ENCODE results near the gene BTBD2. TPM values are rescaled to one million over a fixed set of nuclear protein-coding genes. Genes with fewer than 3 reads are reported as not detected.

The BTBD2 gene
- total and polyA plus RNA-seq, 2 donors = 18.0 to 36.9 TPM

DNA sequence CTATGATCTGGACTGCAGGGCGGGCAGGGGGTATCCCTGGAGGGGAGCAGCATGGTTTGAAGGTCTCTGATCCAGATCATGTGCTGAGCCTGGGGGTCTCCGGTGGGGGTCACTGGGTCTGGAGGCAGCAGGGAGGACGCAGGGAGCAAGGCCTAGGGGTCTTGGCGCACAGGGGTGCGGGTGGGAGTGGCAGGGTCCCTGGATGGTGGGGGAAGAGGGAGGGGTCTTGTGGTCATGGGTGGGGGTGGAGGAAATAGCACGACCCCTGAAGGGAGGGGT lies 1.9 kb downstream of the BTBD2 start:
- no peak for DNase-seq (ENCODE audit: low read depth in 6 of 9, low spot score in 9 of 9)
- H3K27me3 ChIP-seq (ENCODE audit: control insufficient read depth in 2 of 2, insufficient read depth in 1 of 2, low read length in 1 of 2) = no peaks in the 10 kb centered on the region
- no peak overlapping the region for H3K4me3 ChIP-seq (ENCODE audit: low read length in 2 of 2)
- WGBS = 95% methylated on average over 6 of the region's 6 CpGs
- H3K36me3 ChIP-seq (ENCODE audit: control insufficient read depth in 2 of 2, insufficient read depth in 2 of 2, low read length in 1 of 2) = peaks cover 0 to 18% of the 10 kb centered on the region in 2 donors
- H3K9me3 ChIP-seq (ENCODE audit: control insufficient read depth in 2 of 2, insufficient read depth in 1 of 2, low read length in 1 of 2) = peaks cover 0 to 2% of the 10 kb centered on the region in 2 donors
- H3K27ac ChIP-seq (ENCODE audit: low read depth in 1 of 2, low read length in 1 of 2) = no peak overlapping the region
- peaks cover 8 to 21% of the 10 kb centered on the region in 2 donors for H3K4me1 ChIP-seq (ENCODE audit: control insufficient read depth in 2 of 2, insufficient read depth in 2 of 2, low read length in 2 of 2)

DNA sequence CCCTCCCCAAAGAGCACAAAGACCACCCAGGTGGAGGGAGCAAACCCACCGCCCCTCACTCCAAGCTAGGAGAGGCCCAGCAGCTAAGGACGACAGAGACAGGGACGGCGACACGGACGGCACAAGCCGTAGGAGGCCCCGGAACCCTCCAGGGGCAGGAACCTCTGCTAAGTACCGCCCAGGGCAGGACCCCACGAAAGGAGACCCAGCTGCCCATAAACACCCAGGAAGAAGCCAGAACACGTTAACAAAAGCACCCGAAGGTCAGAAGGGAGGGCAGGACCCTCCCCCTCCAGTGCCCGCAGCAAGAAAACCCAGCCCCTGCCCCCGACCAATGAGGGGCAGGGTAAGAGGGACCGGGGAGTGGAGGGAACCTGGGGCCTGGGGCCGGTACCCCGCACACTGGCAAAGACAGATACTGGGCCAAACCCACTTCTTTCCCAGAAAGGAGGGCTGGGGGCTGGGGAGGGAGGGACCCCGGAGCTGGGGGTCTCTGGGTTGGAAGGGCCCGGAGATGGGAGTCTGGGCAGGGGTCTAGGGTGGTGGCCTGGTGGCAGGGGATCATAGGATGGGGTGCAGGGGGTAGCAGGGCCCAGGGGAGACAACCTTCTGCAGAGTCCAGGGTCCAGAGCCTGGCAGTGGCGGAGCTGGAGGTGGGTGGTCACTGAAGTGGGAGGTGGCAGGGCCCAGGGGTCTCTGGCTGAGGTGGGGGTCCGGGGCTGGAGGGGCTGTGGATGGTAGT lies 2.4 kb downstream of the BTBD2 start:
- Histone ChIP-seq H3K27me3 (ENCODE audit: control insufficient read depth in 2 of 2, insufficient read depth in 1 of 2, low read length in 1 of 2) (no peaks in the 10 kb centered on the region), H3K4me1 (ENCODE audit: control insufficient read depth in 2 of 2, insufficient read depth in 2 of 2, low read length in 2 of 2) (peaks cover 8 to 21% of the 10 kb centered on the region in 2 donors), H3K4me3 (ENCODE audit: low read length in 2 of 2) (no peak overlapping the region), H3K36me3 (ENCODE audit: control insufficient read depth in 2 of 2, insufficient read depth in 2 of 2, low read length in 1 of 2) (peaks cover 0 to 18% of the 10 kb centered on the region in 2 donors), H3K27ac (ENCODE audit: low read depth in 1 of 2, low read length in 1 of 2) (no peak overlapping the region), H3K9me3 (ENCODE audit: control insufficient read depth in 2 of 2, insufficient read depth in 1 of 2, low read length in 1 of 2) (peaks cover 0 to 2% of the 10 kb centered on the region in 2 donors)
- WGBS = 98% methylated on average over 21 of the region's 21 CpGs
- DNase-seq (ENCODE audit: low read depth in 6 of 9, low spot score in 9 of 9) = no peak

DNA sequence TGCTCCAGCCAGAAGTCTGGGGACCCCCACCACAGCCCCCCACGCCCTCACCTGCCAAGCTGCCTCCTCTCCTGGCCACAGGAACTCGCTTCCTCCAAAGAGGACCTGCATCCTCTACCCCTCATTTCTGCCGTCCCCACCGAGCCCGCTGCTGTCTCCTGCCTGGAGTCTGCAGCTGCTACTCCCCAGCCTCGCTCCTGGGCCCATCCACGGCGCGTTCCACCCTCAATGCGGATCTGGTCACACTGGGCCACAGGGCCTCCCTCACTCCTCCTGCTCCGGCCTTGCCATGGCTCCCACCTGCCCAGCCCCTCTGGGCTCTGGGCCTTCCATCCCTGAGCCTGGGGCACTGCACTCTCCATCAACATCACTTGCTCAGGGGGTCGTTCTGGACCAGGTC lies 4.3 kb downstream of the BTBD2 start:
- DNase-seq (ENCODE audit: low read depth in 6 of 9, low spot score in 9 of 9) = no peak
- Histone ChIP-seq H3K4me3 (ENCODE audit: low read length in 2 of 2) (no peak overlapping the region), H3K27me3 (ENCODE audit: control insufficient read depth in 2 of 2, insufficient read depth in 1 of 2, low read length in 1 of 2) (no peaks in the 10 kb centered on the region), H3K9me3 (ENCODE audit: control insufficient read depth in 2 of 2, insufficient read depth in 1 of 2, low read length in 1 of 2) (peaks cover 0 to 2% of the 10 kb centered on the region in 2 donors), H3K36me3 (ENCODE audit: control insufficient read depth in 2 of 2, insufficient read depth in 2 of 2, low read length in 1 of 2) (peaks cover 0 to 18% of the 10 kb centered on the region in 2 donors), H3K27ac (ENCODE audit: low read depth in 1 of 2, low read length in 1 of 2) (no peak overlapping the region), H3K4me1 (ENCODE audit: control insufficient read depth in 2 of 2, insufficient read depth in 2 of 2, low read length in 2 of 2) (peaks cover 8 to 16% of the 10 kb centered on the region in 2 donors)
- WGBS = 97% methylated on average over 12 of the region's 12 CpGs

DNA sequence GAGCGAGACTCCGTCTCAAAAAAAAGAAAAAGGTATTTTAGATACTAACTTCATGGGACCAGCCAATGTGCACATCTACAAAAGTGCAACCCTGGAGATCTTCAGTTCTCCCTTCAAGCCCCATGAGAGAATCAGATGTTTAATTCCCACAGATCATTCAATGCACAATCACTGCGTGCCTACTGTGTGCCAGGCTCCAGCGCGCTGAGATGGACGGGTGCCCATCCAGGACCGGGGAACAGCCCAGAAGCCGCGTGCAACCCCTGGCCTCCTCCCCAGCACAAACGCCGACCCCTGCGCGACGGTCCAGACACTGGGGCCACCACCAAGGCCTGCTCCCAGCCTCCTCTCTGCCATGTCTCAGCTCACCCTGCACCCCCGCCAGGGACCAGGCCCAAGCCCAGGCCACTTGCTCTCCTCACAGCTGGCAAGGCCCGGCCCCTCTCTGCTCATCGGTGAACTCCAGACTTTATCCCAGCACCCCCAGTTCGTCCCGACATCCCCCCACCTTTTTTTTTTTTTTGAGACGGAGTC lies 5.3 kb downstream of the BTBD2 start:
- DNase-seq (ENCODE audit: low read depth in 6 of 9, low spot score in 9 of 9) = no peak
- no peaks in the 10 kb centered on the region for H3K27me3 ChIP-seq (ENCODE audit: control insufficient read depth in 2 of 2, insufficient read depth in 1 of 2, low read length in 1 of 2)
- peaks cover under 1 to 21% of the 10 kb centered on the region in 2 donors for H3K36me3 ChIP-seq (ENCODE audit: control insufficient read depth in 2 of 2, insufficient read depth in 2 of 2, low read length in 1 of 2)
- peaks cover 6 to 14% of the 10 kb centered on the region in 2 donors for H3K4me1 ChIP-seq (ENCODE audit: control insufficient read depth in 2 of 2, insufficient read depth in 2 of 2, low read length in 2 of 2)
- 95% methylated on average over 20 of the region's 20 CpGs for WGBS
- H3K4me3 ChIP-seq (ENCODE audit: low read length in 2 of 2) = no peak overlapping the region
- H3K27ac ChIP-seq (ENCODE audit: low read depth in 1 of 2, low read length in 1 of 2) = no peak overlapping the region
- H3K9me3 ChIP-seq (ENCODE audit: control insufficient read depth in 2 of 2, insufficient read depth in 1 of 2, low read length in 1 of 2) = peaks cover 0 to 2% of the 10 kb centered on the region in 2 donors

DNA sequence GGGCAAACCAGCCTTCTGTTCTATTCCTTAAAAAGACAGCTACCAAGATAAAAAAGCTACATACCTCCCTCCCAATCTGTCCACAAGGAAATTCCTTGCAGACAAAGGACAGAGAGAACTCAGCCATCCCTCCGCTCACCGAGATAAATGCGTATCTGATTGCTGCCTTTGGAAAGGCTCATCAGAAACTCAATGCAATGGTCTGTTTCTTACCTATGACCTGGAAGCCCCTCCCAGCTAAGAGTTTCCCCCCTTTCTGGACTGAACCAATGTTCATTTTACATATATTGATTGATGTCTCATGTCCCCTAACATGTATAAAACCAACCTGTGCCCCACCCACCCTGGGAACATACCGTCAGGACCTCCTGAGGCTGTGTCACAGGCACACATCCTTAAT lies 11.6 kb downstream of the BTBD2 start:
- Histone ChIP-seq H3K4me3 (ENCODE audit: low read length in 2 of 2) (no peak overlapping the region), H3K27ac (ENCODE audit: low read depth in 1 of 2, low read length in 1 of 2) (no peak overlapping the region), H3K27me3 (ENCODE audit: control insufficient read depth in 2 of 2, insufficient read depth in 1 of 2, low read length in 1 of 2) (no peaks in the 10 kb centered on the region), H3K36me3 (ENCODE audit: control insufficient read depth in 2 of 2, insufficient read depth in 2 of 2, low read length in 1 of 2) (peaks cover 20 to 30% of the 10 kb centered on the region in 2 donors), H3K4me1 (ENCODE audit: control insufficient read depth in 2 of 2, insufficient read depth in 2 of 2, low read length in 2 of 2) (no peaks in the 10 kb centered on the region), H3K9me3 (ENCODE audit: control insufficient read depth in 2 of 2, insufficient read depth in 1 of 2, low read length in 1 of 2) (no peaks in the 10 kb centered on the region)
- WGBS = 97% methylated on average over 4 of the region's 4 CpGs
- DNase-seq (ENCODE audit: low read depth in 6 of 9, low spot score in 9 of 9) = no peak

DNA sequence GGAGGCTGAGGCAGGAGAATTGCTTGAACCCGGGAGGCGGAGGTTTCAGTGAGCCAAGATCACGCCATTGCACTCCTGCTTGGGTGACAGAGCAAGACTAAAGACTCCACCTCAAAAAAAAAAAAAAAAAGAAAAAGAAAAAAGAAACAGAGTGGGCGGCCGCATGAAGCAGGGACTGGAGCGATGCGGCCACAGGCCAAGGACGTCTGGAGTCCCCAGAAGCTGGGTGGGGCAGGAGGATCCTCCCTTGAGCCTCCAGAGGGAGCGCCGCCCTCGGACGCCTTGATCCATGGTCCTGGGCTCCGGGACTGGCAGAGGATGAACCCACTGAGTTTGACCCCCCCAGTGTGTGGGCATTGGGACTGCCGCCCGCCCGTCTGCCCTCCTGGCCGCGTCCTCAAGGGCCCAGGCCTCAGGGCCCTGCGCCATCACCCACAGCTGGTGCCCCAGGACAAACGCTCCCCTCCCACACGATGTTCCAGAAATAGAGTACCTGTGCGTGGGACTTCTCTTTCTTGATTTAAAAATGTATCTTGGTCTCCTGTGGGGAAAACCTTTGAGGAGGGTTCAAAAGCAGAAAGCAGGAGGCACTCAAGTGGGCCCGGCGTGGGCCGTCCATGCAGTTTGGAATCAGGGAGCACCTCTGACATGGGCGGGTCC lies 15.5 kb downstream of the BTBD2 start:
- WGBS = 88% methylated on average over 26 of the region's 26 CpGs
- no peak for DNase-seq (ENCODE audit: low read depth in 6 of 9, low spot score in 9 of 9)
- no peaks in the 10 kb centered on the region for H3K4me1 ChIP-seq (ENCODE audit: control insufficient read depth in 2 of 2, insufficient read depth in 2 of 2, low read length in 2 of 2)
- H3K9me3 ChIP-seq (ENCODE audit: control insufficient read depth in 2 of 2, insufficient read depth in 1 of 2, low read length in 1 of 2) = no peaks in the 10 kb centered on the region
- no peak overlapping the region for H3K27ac ChIP-seq (ENCODE audit: low read depth in 1 of 2, low read length in 1 of 2)
- H3K36me3 ChIP-seq (ENCODE audit: control insufficient read depth in 2 of 2, insufficient read depth in 2 of 2, low read length in 1 of 2) = peaks cover 30 to 43% of the 10 kb centered on the region in 2 donors
- no peaks in the 10 kb centered on the region for H3K27me3 ChIP-seq (ENCODE audit: control insufficient read depth in 2 of 2, insufficient read depth in 1 of 2, low read length in 1 of 2)
- H3K4me3 ChIP-seq (ENCODE audit: low read length in 2 of 2) = no peak overlapping the region

DNA sequence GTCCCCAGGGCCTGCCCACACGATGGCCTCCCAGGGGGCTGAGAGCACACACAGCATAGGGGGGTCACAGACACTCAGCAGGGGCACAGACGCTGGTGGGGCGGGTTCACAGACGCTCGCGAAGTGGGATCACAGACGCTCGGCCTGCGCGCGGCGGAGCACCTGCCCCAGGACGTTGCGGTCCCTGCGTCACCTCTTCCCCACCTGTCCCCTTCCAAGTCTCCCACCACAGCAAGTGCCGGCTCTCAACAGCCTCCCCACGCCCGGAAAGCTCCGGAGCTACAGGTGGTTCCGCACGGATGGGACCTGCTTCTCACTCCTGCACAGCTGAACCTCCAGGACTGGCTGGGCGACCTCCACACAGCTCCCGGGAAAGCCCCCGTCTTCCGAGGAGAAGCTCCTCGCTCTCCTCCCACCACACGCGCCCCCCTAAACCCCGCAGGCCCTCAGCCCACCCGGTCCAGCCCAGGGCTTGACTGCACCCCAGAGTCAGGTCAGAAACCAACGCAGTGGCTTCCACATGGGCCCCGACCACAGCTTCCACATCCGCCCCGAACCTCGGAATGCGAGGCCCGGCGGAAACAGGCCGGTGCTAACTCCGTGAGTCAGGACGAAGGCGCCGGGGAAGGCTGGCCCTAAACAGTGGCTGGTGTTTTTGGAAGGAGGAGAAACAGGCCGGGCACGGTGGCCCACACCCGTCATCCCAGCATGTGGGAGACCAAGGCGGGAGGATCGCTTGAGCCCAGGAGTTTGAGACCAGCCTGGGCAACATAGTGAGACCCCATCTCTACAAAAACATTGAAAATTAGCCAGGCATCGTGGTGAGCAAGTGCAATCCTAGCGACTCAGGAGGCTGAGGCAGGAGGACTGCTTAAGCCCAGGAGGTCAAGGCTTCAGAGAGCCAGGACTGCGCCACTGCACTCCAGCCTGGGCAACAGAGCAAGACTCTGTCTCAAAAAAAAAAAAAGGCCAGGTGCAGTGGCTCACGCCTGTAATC lies 16.5 kb downstream of the BTBD2 start:
- no peak overlapping the region for H3K4me3 ChIP-seq (ENCODE audit: low read length in 2 of 2)
- DNase-seq (ENCODE audit: low read depth in 6 of 9, low spot score in 9 of 9) = no peak
- WGBS = 93% methylated on average over 52 of the region's 52 CpGs
- no peaks in the 10 kb centered on the region for H3K9me3 ChIP-seq (ENCODE audit: control insufficient read depth in 2 of 2, insufficient read depth in 1 of 2, low read length in 1 of 2)
- H3K4me1 ChIP-seq (ENCODE audit: control insufficient read depth in 2 of 2, insufficient read depth in 2 of 2, low read length in 2 of 2) = no peaks in the 10 kb centered on the region
- no peak overlapping the region for H3K27ac ChIP-seq (ENCODE audit: low read depth in 1 of 2, low read length in 1 of 2)
- no peaks in the 10 kb centered on the region for H3K27me3 ChIP-seq (ENCODE audit: control insufficient read depth in 2 of 2, insufficient read depth in 1 of 2, low read length in 1 of 2)
- peaks cover 30 to 45% of the 10 kb centered on the region in 2 donors for H3K36me3 ChIP-seq (ENCODE audit: control insufficient read depth in 2 of 2, insufficient read depth in 2 of 2, low read length in 1 of 2)

DNA sequence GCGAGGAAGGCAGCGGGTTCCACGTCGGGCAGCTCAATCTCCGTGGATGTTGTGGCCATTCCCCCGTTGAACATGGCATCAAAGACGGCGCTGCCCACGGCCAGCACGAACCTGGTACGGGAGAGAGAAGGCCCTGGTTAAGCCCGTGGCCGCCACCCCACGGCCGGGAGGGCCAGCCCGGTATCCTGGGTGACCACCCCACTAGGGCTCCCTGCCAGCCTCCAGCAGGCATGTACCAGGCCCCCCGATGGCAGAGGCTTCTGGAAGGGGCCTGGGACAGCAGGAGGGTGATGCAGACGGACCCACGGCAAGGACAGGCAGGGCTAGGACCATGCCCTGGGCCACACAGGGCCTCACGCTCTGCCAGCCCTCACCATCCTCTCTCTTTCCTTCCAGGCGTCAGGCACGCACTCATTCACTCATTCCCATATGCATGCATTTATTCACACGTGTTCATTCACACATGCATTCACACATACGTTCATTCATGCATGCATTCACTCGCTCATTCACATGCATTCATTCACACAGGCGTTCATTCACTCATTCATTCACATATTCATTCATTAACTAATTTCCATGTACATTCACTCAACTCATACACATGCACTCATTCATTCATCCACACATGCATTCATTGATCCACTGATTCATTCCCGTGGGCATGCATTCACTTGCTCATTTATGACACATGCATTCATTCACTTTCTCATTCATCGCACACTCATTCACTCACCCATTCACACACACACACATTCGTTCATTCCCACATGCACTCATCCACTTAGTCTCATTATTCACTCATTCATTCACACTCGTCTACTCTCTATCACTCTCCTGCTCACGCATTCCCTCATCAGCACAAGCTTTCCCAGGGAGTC lies 17.9 kb downstream of the BTBD2 start:
- DNase-seq (ENCODE audit: low read depth in 6 of 9, low spot score in 9 of 9) = no peak
- H3K27me3 ChIP-seq (ENCODE audit: control insufficient read depth in 2 of 2, insufficient read depth in 1 of 2, low read length in 1 of 2) = no peaks in the 10 kb centered on the region
- no peak overlapping the region for H3K4me3 ChIP-seq (ENCODE audit: low read length in 2 of 2)
- 97% methylated on average over 31 of the region's 31 CpGs for WGBS
- H3K4me1 ChIP-seq (ENCODE audit: control insufficient read depth in 2 of 2, insufficient read depth in 2 of 2, low read length in 2 of 2) = no peaks in the 10 kb centered on the region
- H3K36me3 ChIP-seq (ENCODE audit: control insufficient read depth in 2 of 2, insufficient read depth in 2 of 2, low read length in 1 of 2) = peaks cover 39 to 44% of the 10 kb centered on the region in 2 donors
- H3K9me3 ChIP-seq (ENCODE audit: control insufficient read depth in 2 of 2, insufficient read depth in 1 of 2, low read length in 1 of 2) = peaks cover 0 to 3% of the 10 kb centered on the region in 2 donors
- no peak overlapping the region for H3K27ac ChIP-seq (ENCODE audit: low read depth in 1 of 2, low read length in 1 of 2)

Measured in thymus (tissue), 11 donors.